Measurements from ENCODE around the gene CHST3.

Gene CHST3

DNA sequence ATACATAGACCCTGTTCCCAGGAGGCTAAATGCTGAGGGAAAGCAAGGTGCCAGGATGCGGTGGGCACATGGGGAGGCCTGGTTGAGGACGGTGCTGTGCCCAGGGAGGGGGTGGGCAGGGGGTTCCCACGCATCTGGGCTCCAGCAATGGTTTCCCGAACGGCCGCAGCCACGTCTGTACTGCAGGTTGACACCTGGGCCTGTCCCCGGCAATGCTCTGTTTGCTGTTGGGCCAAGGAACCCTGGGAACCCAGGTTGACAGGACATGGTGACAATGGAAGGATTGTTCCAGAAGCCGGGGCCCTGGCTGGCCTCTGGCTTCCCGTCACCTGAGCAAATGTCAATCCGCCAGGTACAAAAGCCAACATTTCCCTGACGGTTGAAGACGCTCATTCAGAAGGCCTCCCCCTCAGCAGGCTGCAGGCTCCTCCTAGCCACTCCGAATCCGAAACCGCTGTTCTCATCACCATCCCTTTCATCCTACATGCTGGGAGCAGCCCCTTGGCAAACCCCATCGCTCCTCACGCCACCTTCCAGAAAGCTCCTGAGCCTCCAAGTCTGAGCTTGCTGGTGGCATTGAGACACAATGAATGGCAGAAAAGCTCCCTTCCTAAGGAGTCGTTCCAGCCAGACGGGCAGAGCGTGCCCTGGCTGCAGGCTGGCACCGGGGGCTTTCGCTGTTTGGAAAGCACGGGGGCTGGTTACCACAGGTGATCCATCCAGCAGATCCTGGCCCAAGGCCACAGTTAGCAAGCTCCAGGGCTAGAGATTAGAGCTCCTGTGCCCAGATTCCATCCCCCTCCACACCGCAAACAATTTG lies 92.9 kb downstream of the CHST3 start:
- TF ChIP-seq EZH2phosphoT487 (conservative IDR thresholded peaks at IDR 0.05; ENCODE audit: low read length) (no peak), CTCF (IDR thresholded peaks at IDR 0.05; ENCODE audit: insufficient read depth, low read length, poor library complexity, severe bottlenecking) (no peak)
- Histone ChIP-seq H3K27ac (ENCODE audit: low read depth, low read length) (no peak overlapping the region), H3K9ac (ENCODE audit: low read length) (no peak overlapping the region), H3F3A (ENCODE audit: insufficient read depth) (no peaks in the 10 kb centered on the region), H3K4me3 (ENCODE audit: insufficient read depth, low read length, poor library complexity, severe bottlenecking) (no peak overlapping the region), H4K20me1 (ENCODE audit: low read depth, low read length) (no peaks in the 10 kb centered on the region), H3K36me3 (ENCODE audit: low read length) (no peaks in the 10 kb centered on the region), H3K4me2 (ENCODE audit: low read depth, low read length, poor library complexity, severe bottlenecking) (no peak overlapping the region), H3K79me2 (ENCODE audit: insufficient read depth, low read length) (no peaks in the 10 kb centered on the region), H2AFZ (ENCODE audit: low read depth, low read length, severe bottlenecking) (no peak overlapping the region), H3K27me3 (ENCODE audit: low read length) (no peaks in the 10 kb centered on the region), H3K9me3 (ENCODE audit: insufficient read depth, low read length) (no peaks in the 10 kb centered on the region), H3K9me2 (replicated peaks; ENCODE audit: insufficient read depth, low read length) (no peaks in the 10 kb centered on the region)

GRCh38 chr10:72058347-72058898 lies 94.2 kb downstream of the CHST3 start:
- no peak for TF ChIP-seq CTCF (IDR thresholded peaks at IDR 0.05; ENCODE audit: insufficient read depth, low read length, poor library complexity, severe bottlenecking)
- TF ChIP-seq EZH2phosphoT487 (conservative IDR thresholded peaks at IDR 0.05; ENCODE audit: low read length) = no peak
- no peaks in the 10 kb centered on the region for H3K9me3 ChIP-seq (ENCODE audit: insufficient read depth, low read length)
- H3K27me3 ChIP-seq (ENCODE audit: low read length) = no peaks in the 10 kb centered on the region
- H3K9ac ChIP-seq (ENCODE audit: low read length) = no peak overlapping the region
- no peaks in the 10 kb centered on the region for H3K79me2 ChIP-seq (ENCODE audit: insufficient read depth, low read length)
- no peak overlapping the region for H3K4me3 ChIP-seq (ENCODE audit: insufficient read depth, low read length, poor library complexity, severe bottlenecking)
- H3K36me3 ChIP-seq (ENCODE audit: low read length) = no peaks in the 10 kb centered on the region
- no peaks in the 10 kb centered on the region for H4K20me1 ChIP-seq (ENCODE audit: low read depth, low read length)
- H2AFZ ChIP-seq (ENCODE audit: low read depth, low read length, severe bottlenecking) = no peak overlapping the region
- H3K9me2 ChIP-seq (replicated peaks; ENCODE audit: insufficient read depth, low read length) = no peaks in the 10 kb centered on the region
- no peaks in the 10 kb centered on the region for H3F3A ChIP-seq (ENCODE audit: insufficient read depth)
- no peak overlapping the region for H3K4me2 ChIP-seq (ENCODE audit: low read depth, low read length, poor library complexity, severe bottlenecking)
- no peak overlapping the region for H3K27ac ChIP-seq (ENCODE audit: low read depth, low read length)

DNA sequence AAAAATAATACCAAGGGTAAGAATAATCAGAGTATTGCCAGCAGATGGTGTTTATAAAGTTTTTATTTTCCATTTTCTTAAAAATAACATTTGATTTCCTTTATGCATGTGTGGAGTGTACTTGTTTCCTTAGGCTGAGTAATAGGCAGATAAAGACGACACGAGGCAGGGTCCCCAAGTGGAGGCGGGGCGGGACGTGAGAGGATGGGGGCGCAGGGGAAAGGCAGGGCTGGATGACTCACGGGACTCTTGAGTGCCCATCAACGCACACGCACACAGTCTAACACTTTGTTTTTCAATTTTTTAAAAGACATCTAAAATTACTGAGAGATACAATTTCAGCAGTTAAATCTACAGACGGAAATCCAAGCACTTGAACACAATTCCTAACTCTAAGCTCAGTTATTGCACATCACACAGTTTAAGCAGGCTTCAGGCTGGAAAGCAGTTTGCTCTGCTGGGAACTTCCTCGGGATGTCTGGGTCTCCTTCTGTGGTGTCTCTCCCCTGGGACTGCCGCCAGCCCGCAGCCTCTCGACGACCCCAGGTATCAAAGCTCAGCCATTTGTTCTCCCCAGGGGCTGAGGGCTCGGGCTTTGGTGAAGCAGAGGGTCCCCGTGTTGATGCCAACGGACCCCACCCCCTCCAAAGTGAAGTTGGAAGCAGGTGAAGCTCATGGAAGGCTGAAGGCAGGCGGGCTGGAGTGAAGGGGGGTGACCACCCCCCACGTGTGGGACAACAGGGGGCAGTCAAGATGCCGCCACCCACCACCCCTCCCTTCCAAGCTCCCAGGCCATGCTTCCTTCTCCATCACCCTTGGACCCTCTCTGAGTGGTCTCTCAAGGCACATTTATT lies 95.0 kb downstream of the CHST3 start:
- Histone ChIP-seq H3K9me3 (ENCODE audit: insufficient read depth, low read length) (no peaks in the 10 kb centered on the region), H3K4me2 (ENCODE audit: low read depth, low read length, poor library complexity, severe bottlenecking) (no peak overlapping the region), H2AFZ (ENCODE audit: low read depth, low read length, severe bottlenecking) (no peak overlapping the region), H3K4me3 (ENCODE audit: insufficient read depth, low read length, poor library complexity, severe bottlenecking) (no peak overlapping the region), H3K9ac (ENCODE audit: low read length) (no peak overlapping the region), H3K79me2 (ENCODE audit: insufficient read depth, low read length) (no peaks in the 10 kb centered on the region), H3K27me3 (ENCODE audit: low read length) (no peaks in the 10 kb centered on the region), H3F3A (ENCODE audit: insufficient read depth) (no peaks in the 10 kb centered on the region), H3K36me3 (ENCODE audit: low read length) (no peaks in the 10 kb centered on the region), H4K20me1 (ENCODE audit: low read depth, low read length) (no peaks in the 10 kb centered on the region), H3K9me2 (replicated peaks; ENCODE audit: insufficient read depth, low read length) (no peaks in the 10 kb centered on the region), H3K27ac (ENCODE audit: low read depth, low read length) (no peak overlapping the region)
- TF ChIP-seq EZH2phosphoT487 (conservative IDR thresholded peaks at IDR 0.05; ENCODE audit: low read length) = no peak
- TF ChIP-seq CTCF (IDR thresholded peaks at IDR 0.05; ENCODE audit: insufficient read depth, low read length, poor library complexity, severe bottlenecking) = no peak
